Keratinocyte (primary cell): ENCODE measurements around the gene CDKL5. TPM values are rescaled to one million over a fixed set of nuclear protein-coding genes. Genes with fewer than 3 reads are reported as not detected.

Experiments used
- DNase-seq: peaks from one replicate; pipeline ENCODE4 v3.0.0-alpha.2; 2011; ENCODE audit warnings: low read depth, missing footprints, low spot score
- FAIRE-seq: peaks from 2 replicates; lab custom pipeline; 2011; peaks lifted over from hg19 to GRCh38; lab: Jason Lieb, UNC
- H2AFZ ChIP-seq: 2 replicates; pipeline ENCODE4 v1.6.0; 2012; ENCODE audit warnings: low read length, control low read depth, inconsistent platforms; ENCODE audit not compliant: control insufficient read depth
- H3K27ac ChIP-seq: 2 replicates; pipeline ENCODE4 v1.5.1; 2011; ENCODE audit warnings: low read length; ENCODE audit not compliant: control insufficient read depth, insufficient read depth
- H3K27me3 ChIP-seq: 3 replicates; pipeline ENCODE4 v1.6.0; 2011; ENCODE audit warnings: low read length; ENCODE audit not compliant: control insufficient read depth, insufficient read depth; ENCODE audit errors: extremely low read depth
- H3K36me3 ChIP-seq, 2 experiments: 2 replicates in 1 of 2; 3 replicates in 1 of 2; pipeline ENCODE4 v1.5.1; 2011; ENCODE audit warnings: low read length in 2 of 2, mild to moderate bottlenecking in 1 of 2; ENCODE audit not compliant: control insufficient read depth in 2 of 2, insufficient read depth in 2 of 2; ENCODE audit errors: extremely low read depth in 1 of 2
- H3K4me1 ChIP-seq: 3 replicates; pipeline ENCODE4 v1.5.1; 2011; ENCODE audit warnings: low read length; ENCODE audit not compliant: control insufficient read depth, insufficient read depth; ENCODE audit errors: extremely low read depth
- H3K4me2 ChIP-seq: 3 replicates; pipeline ENCODE4 v1.6.0; 2011; ENCODE audit warnings: low read depth, low read length; ENCODE audit not compliant: control insufficient read depth, insufficient read depth; ENCODE audit errors: extremely low read depth
- H3K4me3 ChIP-seq, 3 experiments: fragments of 200-600 bp in 1 of 3; sonication (generic) in 1 of 3; 2 replicates in 2 of 3; 3 replicates in 1 of 3; pipeline ENCODE4 v1.5.1; 2011 to 2016; ENCODE audit warnings: low read length in 3 of 3, mild to moderate bottlenecking in 3 of 3, control low read depth in 2 of 3, inconsistent platforms in 1 of 3, low read depth in 1 of 3, mixed read lengths in 1 of 3, mixed run types in 1 of 3, moderate library complexity in 1 of 3; ENCODE audit not compliant: control insufficient read depth in 2 of 3, insufficient read depth in 2 of 3; ENCODE audit errors: extremely low read depth in 1 of 3
- H3K79me2 ChIP-seq: 2 replicates; pipeline ENCODE4 v1.6.0; 2012; ENCODE audit warnings: low read length; ENCODE audit not compliant: control insufficient read depth, insufficient read depth
- H3K9ac ChIP-seq: 3 replicates; pipeline ENCODE4 v1.6.0; 2011; ENCODE audit warnings: low read length; ENCODE audit not compliant: control insufficient read depth, insufficient read depth; ENCODE audit errors: extremely low read depth
- H3K9me1 ChIP-seq: 3 replicates; pipeline ENCODE4 v1.6.0; 2011; ENCODE audit warnings: low read length; ENCODE audit not compliant: control insufficient read depth, insufficient read depth; ENCODE audit errors: extremely low read depth
- H3K9me3 ChIP-seq: 2 replicates; pipeline ENCODE4 v1.5.1; 2012; ENCODE audit warnings: low read depth, low read length; ENCODE audit not compliant: control insufficient read depth
- H4K20me1 ChIP-seq: 3 replicates; pipeline ENCODE4 v1.6.0; 2011; ENCODE audit warnings: low read length; ENCODE audit not compliant: control insufficient read depth, insufficient read depth; ENCODE audit errors: extremely low read depth
- EZH2 ChIP-seq: IDR thresholded peaks from one replicate; pipeline ENCODE4 v1.6.1; 2012; ENCODE audit warnings: inconsistent platforms, mild to moderate bottlenecking, low read length, moderate library complexity
- dilution Hi-C: fragments of 300-500 bp; cut with MboI; formaldehyde crosslinking; loops from one replicate; pipeline ENCODE4 v1.7.0; 2020; ENCODE audit warnings: low sequenced_read_pairs; ENCODE audit not compliant: extremely low pct_ligation_motif_present
- polyA plus RNA-seq, 5 experiments: library from polyadenylated mRNA; depleted of rRNA in 3 of 5; stranded (reverse) in 3 of 5; stranded (forward) in 1 of 5; unstranded in 1 of 5; fragments of >200 nt; gene quantifications; 1 replicate in 1 of 5; 2 replicates in 3 of 5; 3 replicates in 1 of 5; pipeline versions ENCODE4 v1.2.1 to v1.2.3, GENCODE V29; 2011 to 2012; ENCODE audit warnings: missing spikeins in 2 of 5, low read depth in 1 of 5, low replicate concordance in 1 of 5
- TF ChIP-seq, protein P1 (sequence below), 3 experiments: IDR thresholded peaks in 1 of 3; conservative IDR thresholded peaks in 1 of 3; optimal IDR thresholded peaks in 1 of 3; 2 replicates in 2 of 3; 3 replicates in 1 of 3; pipeline versions ENCODE3 to v1.5.1; 2011; ENCODE audit warnings: low read length in 3 of 3, mild to moderate bottlenecking in 3 of 3, moderate library complexity in 2 of 3, control low read depth in 1 of 3, inconsistent platforms in 1 of 3; ENCODE audit not compliant: insufficient read depth in 2 of 3; ENCODE audit errors: extremely low read depth in 1 of 3

The CDKL5 gene
- polyA plus RNA-seq, 1 donor (not counting 4 experiments of a cell fraction or from before 2014, with no cell fraction given): 3.4 TPM

- no peak for DNase-seq
- FAIRE-seq: no peak
- H2AFZ ChIP-seq: no peak overlapping the region
- H3K4me1 ChIP-seq: no peaks in the 10 kb centered on the region
- H3K79me2 ChIP-seq: no peaks in the 10 kb centered on the region
- H3K4me3 ChIP-seq: no peak overlapping the region
- no peaks in the 10 kb centered on the region for H3K9me1 ChIP-seq
- dilution Hi-C loops: no loop called here
- no peaks in the 10 kb centered on the region for H3K36me3 ChIP-seq
- H3K9ac ChIP-seq: no peak overlapping the region
- H3K27ac ChIP-seq: no peak overlapping the region
- no peaks in the 10 kb centered on the region for H3K27me3 ChIP-seq
- no peaks in the 10 kb centered on the region for H4K20me1 ChIP-seq
- H3K9me3 ChIP-seq: no peaks in the 10 kb centered on the region
- H3K4me2 ChIP-seq: no peak overlapping the region
- no peak for TF ChIP-seq EZH2
- TF ChIP-seq, protein P1, sequence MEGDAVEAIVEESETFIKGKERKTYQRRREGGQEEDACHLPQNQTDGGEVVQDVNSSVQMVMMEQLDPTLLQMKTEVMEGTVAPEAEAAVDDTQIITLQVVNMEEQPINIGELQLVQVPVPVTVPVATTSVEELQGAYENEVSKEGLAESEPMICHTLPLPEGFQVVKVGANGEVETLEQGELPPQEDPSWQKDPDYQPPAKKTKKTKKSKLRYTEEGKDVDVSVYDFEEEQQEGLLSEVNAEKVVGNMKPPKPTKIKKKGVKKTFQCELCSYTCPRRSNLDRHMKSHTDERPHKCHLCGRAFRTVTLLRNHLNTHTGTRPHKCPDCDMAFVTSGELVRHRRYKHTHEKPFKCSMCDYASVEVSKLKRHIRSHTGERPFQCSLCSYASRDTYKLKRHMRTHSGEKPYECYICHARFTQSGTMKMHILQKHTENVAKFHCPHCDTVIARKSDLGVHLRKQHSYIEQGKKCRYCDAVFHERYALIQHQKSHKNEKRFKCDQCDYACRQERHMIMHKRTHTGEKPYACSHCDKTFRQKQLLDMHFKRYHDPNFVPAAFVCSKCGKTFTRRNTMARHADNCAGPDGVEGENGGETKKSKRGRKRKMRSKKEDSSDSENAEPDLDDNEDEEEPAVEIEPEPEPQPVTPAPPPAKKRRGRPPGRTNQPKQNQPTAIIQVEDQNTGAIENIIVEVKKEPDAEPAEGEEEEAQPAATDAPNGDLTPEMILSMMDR (optimal IDR thresholded peaks at IDR 0.05 in 1 of 3, IDR thresholded peaks at IDR 0.05 in 1 of 3, conservative IDR thresholded peaks at IDR 0.05 in 1 of 3; ENCODE audit: extremely low read depth in 1 of 3, insufficient read depth in 2 of 3, low read length in 3 of 3): no peak
These were observed 31.6 kb downstream of the CDKL5 start for GRCh38 chrX:18457000-18457399.

- H3K9ac ChIP-seq: no peak overlapping the region
- no peaks in the 10 kb centered on the region for H3K36me3 ChIP-seq
- no peaks in the 10 kb centered on the region for H3K9me1 ChIP-seq
- dilution Hi-C loops: no loop called here
- no peak overlapping the region for H3K4me3 ChIP-seq
- no peak for DNase-seq
- no peak for FAIRE-seq
- no peak overlapping the region for H3K4me2 ChIP-seq
- H3K4me1 ChIP-seq: no peaks in the 10 kb centered on the region
- no peaks in the 10 kb centered on the region for H3K79me2 ChIP-seq
- H2AFZ ChIP-seq: no peak overlapping the region
- no peak overlapping the region for H3K27ac ChIP-seq
- TF ChIP-seq, protein P1 (optimal IDR thresholded peaks at IDR 0.05 in 1 of 3, IDR thresholded peaks at IDR 0.05 in 1 of 3, conservative IDR thresholded peaks at IDR 0.05 in 1 of 3; ENCODE audit: extremely low read depth in 1 of 3, insufficient read depth in 2 of 3, low read length in 3 of 3): no peak
- TF ChIP-seq EZH2: no peak
- no peaks in the 10 kb centered on the region for H3K27me3 ChIP-seq
- H4K20me1 ChIP-seq: no peaks in the 10 kb centered on the region
- H3K9me3 ChIP-seq: no peaks in the 10 kb centered on the region
These were observed 36.0 kb downstream of the CDKL5 start for GRCh38 chrX:18461431-18461830.
